Esophagus (tissue), 2 donors: ENCODE results near the gene METTL18. TPM values are rescaled to one million over a fixed set of nuclear protein-coding genes. Genes with fewer than 3 reads are reported as not detected.
"Not testable (repeated sequence)": the region's sequence is repeated elsewhere in the genome, so short reads cannot be mapped to it uniquely, and the experiment has no call there.

Experiments
- H3K27ac ChIP-seq, 2 donors: one replicate each; pipeline ENCODE4 v1.5.1; 2013; ENCODE audit warnings: low read depth in 2 of 2, mild to moderate bottlenecking in 2 of 2, inconsistent platforms in 1 of 2, low read length in 1 of 2, moderate library complexity in 1 of 2
- H3K27me3 ChIP-seq, 2 donors: one replicate each; pipeline ENCODE4 v1.6.1; 2013; ENCODE audit warnings: low read length in 2 of 2, control low read depth in 1 of 2, mild to moderate bottlenecking in 1 of 2; ENCODE audit not compliant: insufficient read depth in 2 of 2, control insufficient read depth in 1 of 2
- H3K36me3 ChIP-seq, 2 donors: one replicate each; pipeline ENCODE4 v1.6.1; 2013; ENCODE audit warnings: low read length in 1 of 2; ENCODE audit not compliant: control insufficient read depth in 2 of 2, insufficient read depth in 2 of 2
- H3K4me1 ChIP-seq, 2 donors: one replicate each; pipeline ENCODE4 v1.6.1; 2013; ENCODE audit warnings: low read length in 1 of 2; ENCODE audit not compliant: control insufficient read depth in 2 of 2, insufficient read depth in 2 of 2
- H3K4me3 ChIP-seq, 2 donors: one replicate each; pipeline ENCODE4 v1.5.1; 2013; ENCODE audit warnings: low read length in 2 of 2, mild to moderate bottlenecking in 2 of 2, low read depth in 1 of 2, moderate library complexity in 1 of 2
- H3K9me3 ChIP-seq, 2 donors: one replicate each; pipeline ENCODE4 v1.6.1; 2013; ENCODE audit warnings: mild to moderate bottlenecking in 2 of 2, low read depth in 1 of 2, low read length in 1 of 2, moderate library complexity in 1 of 2; ENCODE audit not compliant: control insufficient read depth in 2 of 2, insufficient read depth in 1 of 2
- WGBS, 2 donors: extraction: QIAGEN DNeasy Blood & Tissue Kit; methylation state at CpG; one replicate each; pipeline ENCODE4 v1.1.7; 2013; 5-methylcytosine and 5-hydroxymethylcytosine counted together
- polyA plus RNA-seq, 2 donors: library from polyadenylated mRNA; stranded (reverse); fragments of 200-250 nt; gene quantifications; one replicate each; pipeline ENCODE4 v1.2.3, GENCODE V29; 2013
- donor health status: healthy with polysubstance abuse.
- donor health status: Bipolar disorder and iron deficiency.

METTL18 gene
- polyA plus RNA-seq, 2 donors, result 5.7 to 5.8 TPM

DNA sequence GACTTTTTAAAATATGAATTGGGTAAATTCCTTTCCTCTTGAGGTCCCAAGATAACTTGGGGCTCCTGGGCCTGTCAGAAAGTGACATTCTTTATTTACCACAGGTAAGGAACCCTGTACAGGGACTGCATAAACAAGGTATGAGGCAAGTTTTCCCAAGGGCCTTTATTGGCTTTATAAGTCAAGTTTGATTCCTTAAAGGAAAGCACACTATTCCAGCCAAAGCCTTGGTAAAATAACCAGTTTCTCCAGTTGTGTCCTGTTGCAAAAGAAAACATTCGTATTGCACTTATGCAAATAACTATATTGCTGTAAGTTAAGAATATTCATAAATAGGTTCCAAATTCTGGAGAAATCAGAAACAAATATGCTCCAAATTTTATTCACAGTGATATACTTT lies 21.9 kb upstream of the METTL18 start:
- H3K4me3 ChIP-seq, result no peak overlapping the region
- WGBS, 2 donors, result 65 to 68% methylated on average over 1 of the region's 1 CpG
- no peaks in the 10 kb centered on the region for H3K36me3 ChIP-seq
- no peak overlapping the region for H3K27ac ChIP-seq
- H3K9me3 ChIP-seq, result no peaks in the 10 kb centered on the region
- no peaks in the 10 kb centered on the region for H3K4me1 ChIP-seq
- H3K27me3 ChIP-seq, result no peaks in the 10 kb centered on the region

DNA sequence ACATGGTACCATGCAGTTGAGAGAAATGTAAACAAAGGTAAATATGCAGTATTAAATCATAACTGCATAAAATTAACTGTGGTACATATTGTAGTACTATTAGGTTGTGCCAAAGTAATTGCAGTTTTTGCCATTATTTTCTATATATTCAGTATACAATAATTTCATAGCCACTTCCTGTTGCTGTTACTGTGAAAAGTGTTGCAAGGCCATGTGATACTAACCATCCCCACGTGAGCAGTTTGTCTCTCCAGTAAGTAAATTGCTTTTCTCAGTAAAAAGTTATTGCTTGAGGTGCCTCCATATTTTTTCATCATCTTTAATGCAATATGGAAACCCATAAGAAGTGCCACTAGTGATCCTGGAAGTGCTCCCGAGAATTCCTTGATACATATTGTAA lies 19.6 kb upstream of the METTL18 start:
- no peaks in the 10 kb centered on the region for H3K4me1 ChIP-seq
- H3K27me3 ChIP-seq, result no peaks in the 10 kb centered on the region
- H3K36me3 ChIP-seq, result no peaks in the 10 kb centered on the region
- no peaks in the 10 kb centered on the region for H3K9me3 ChIP-seq
- 61 to 90% methylated on average over 2 of the region's 2 CpGs for WGBS, 2 donors
- no peak overlapping the region for H3K4me3 ChIP-seq
- H3K27ac ChIP-seq, result no peak overlapping the region

- Histone ChIP-seq H3K4me1 (no peaks in the 10 kb centered on the region), H3K27ac (no peak overlapping the region), H3K4me3 (no peak overlapping the region), H3K36me3 (no peaks in the 10 kb centered on the region), H3K27me3 (no peaks in the 10 kb centered on the region), H3K9me3 (no peaks in the 10 kb centered on the region)
- WGBS, 2 donors, result 93% methylated on average over 2 of the region's 2 CpGs
These were observed 17.4 kb upstream of the METTL18 start for GRCh38 chr1:169812131-169812530.

DNA sequence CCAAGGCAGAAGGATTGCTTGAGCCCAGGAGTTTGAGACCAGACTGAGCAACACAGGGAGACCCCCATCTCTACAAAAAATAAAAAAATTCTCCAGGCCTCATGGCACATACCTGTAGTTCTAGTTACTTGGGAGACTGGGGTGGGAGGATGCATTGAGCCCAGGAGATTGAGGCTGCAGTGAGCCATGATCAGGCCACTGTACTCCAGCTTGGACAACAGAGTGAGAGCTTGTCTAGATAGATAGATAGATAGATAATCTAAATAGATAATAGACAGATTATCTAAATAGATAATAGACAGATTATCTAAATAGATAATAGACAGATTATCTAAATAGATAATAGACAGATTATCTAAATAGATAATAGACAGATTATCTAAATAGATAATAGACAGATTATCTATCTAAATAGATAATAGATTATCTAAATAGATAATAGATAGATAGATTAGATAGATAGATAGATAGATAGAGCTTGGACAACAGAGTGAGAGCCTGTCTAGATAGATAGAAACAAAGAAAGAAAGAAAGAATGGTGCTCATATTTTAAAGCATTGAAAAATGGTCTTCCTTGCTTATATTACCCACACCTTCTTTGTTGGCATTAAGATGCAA lies 16.8 kb upstream of the METTL18 start:
- not testable (repeated sequence) for H3K4me1 ChIP-seq, H3K27ac ChIP-seq

GRCh38 chr1:169809370-169810095 lies 14.8 kb upstream of the METTL18 start:
- WGBS, 2 donors, result 58 to 60% methylated on average over 4 of the region's 4 CpGs
- Histone ChIP-seq H3K27me3 (no peaks in the 10 kb centered on the region), H3K9me3 (no peaks in the 10 kb centered on the region), H3K4me1 (no peaks in the 10 kb centered on the region), H3K27ac (no peak overlapping the region), H3K36me3 (no peaks in the 10 kb centered on the region), H3K4me3 (no peak overlapping the region)

More for the DNA sequence above, 16.8 kb upstream of the METTL18 start:
- H3K36me3 ChIP-seq, H3K9me3 ChIP-seq, H3K4me3 ChIP-seq, H3K27me3 ChIP-seq: not testable (repeated sequence)

DNA sequence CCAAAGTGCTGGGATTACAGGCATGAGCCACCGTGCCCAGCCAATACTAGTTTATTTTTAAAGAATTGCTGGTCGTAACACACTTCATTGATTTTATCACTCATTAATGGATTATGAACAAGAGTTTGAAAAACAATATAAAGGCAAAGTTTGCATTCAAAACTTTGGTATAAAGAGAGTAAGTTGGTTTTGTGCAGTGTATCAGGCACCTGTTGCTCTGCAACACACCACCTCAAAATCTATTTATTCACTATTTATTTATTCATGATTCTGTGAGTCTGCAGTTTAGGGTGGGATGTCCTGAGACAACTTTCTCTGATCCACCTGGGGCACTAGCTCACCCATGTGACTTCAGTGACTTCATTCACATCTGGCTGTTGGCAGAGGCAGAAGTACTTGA lies 10.2 kb upstream of the METTL18 start:
- no peak overlapping the region for H3K27ac ChIP-seq
- no peak overlapping the region for H3K4me3 ChIP-seq
- H3K36me3 ChIP-seq, result no peaks in the 10 kb centered on the region
- WGBS, 2 donors, result 89 to 90% methylated on average over 2 of the region's 2 CpGs
- no peaks in the 10 kb centered on the region for H3K27me3 ChIP-seq
- H3K4me1 ChIP-seq, result no peaks in the 10 kb centered on the region
- no peaks in the 10 kb centered on the region for H3K9me3 ChIP-seq

DNA sequence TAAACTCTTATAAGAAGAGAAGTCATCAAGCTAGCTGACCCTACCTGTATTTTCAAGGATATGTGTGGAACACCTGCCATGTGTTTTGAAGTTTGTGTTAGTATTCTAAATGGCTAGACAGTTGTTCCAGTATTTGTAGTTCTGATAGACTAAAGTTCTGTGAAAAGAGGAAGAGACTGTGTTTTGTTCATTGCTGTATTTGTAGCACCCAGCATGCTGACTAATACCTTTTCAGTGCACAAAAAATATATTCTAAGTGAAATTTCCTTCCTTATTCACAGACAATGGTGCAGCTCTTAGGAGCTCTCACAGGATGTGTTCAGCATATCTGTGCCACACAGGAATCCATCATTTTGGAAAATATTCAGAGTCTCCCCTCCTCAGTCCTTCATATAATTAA lies 8.2 kb upstream of the METTL18 start:
- H3K27me3 ChIP-seq, result no peaks in the 10 kb centered on the region
- H3K4me1 ChIP-seq, result no peaks in the 10 kb centered on the region
- H3K4me3 ChIP-seq, result no peak overlapping the region

GRCh38 chr1:169797281-169797680 lies 2.6 kb upstream of the METTL18 start:
- H3K4me3 ChIP-seq, result no peak overlapping the region
- no peaks in the 10 kb centered on the region for H3K4me1 ChIP-seq
- H3K36me3 ChIP-seq, result no peaks in the 10 kb centered on the region
- no peaks in the 10 kb centered on the region for H3K27me3 ChIP-seq
- no peaks in the 10 kb centered on the region for H3K9me3 ChIP-seq
- 97 to 99% methylated on average over 5 of the region's 5 CpGs for WGBS, 2 donors
- H3K27ac ChIP-seq, result no peak overlapping the region

More for the DNA sequence above, 8.2 kb upstream of the METTL18 start:
- Histone ChIP-seq H3K9me3 (no peaks in the 10 kb centered on the region), H3K36me3 (no peaks in the 10 kb centered on the region), H3K27ac (no peak overlapping the region)

DNA sequence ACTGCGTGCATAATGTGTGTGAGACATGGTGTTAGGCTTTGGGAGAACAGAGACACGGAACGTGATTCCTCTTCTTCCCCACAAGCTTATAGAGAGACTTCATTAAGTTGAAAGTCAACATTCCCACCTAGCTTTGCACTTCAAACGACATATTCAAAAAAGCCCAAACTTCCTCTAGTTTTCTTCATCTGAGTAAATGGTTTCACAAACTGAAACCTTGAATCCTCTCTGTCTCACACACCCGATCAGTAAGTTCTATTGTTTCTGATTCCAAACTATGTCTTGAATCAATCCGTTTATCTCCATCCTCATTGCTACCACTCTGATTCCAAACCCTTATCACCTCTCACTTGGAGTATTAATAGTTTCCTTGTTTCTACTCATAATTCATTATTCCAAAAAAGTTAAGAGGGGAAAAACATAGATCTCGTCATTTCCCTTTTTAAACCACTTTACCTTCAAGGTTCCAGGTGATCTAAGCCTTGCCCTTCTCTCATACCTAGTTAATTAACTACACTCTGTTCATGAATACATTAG lies 1.6 kb upstream of the METTL18 start:
- peak overlapping the region in 1 of 2 donors; percentile 85 for H3K4me3 ChIP-seq
- no peak overlapping the region for H3K27ac ChIP-seq
- 75 to 76% methylated on average over 7 of the region's 7 CpGs for WGBS, 2 donors
- no peaks in the 10 kb centered on the region for H3K4me1 ChIP-seq
- no peaks in the 10 kb centered on the region for H3K27me3 ChIP-seq
- no peaks in the 10 kb centered on the region for H3K36me3 ChIP-seq
- no peaks in the 10 kb centered on the region for H3K9me3 ChIP-seq

GRCh38 chr1:169795687-169796086 lies 980 bp upstream of the METTL18 start:
- Histone ChIP-seq H3K27me3 (no peaks in the 10 kb centered on the region), H3K27ac (no peak overlapping the region), H3K9me3 (no peaks in the 10 kb centered on the region), H3K4me1 (no peaks in the 10 kb centered on the region), H3K36me3 (no peaks in the 10 kb centered on the region), H3K4me3 (peak overlapping the region in 1 of 2 donors; percentile 85)
- 8 to 10% methylated on average over 5 of the region's 5 CpGs for WGBS, 2 donors
